Measurements from ENCODE around the gene HIP1R. TPM values are rescaled to one million over a fixed set of nuclear protein-coding genes. Genes with fewer than 3 reads are reported as not detected.

Gene HIP1R
- polyA plus RNA-seq, 3 donors: 0.09 to 0.60 TPM; not detected in 1

- no peak overlapping the region for H3K27ac ChIP-seq (ENCODE audit: low read depth in 1 of 2, low read length in 2 of 2)
- H3K36me3 ChIP-seq (replicated peaks in 1 of 2; ENCODE audit: control insufficient read depth in 1 of 2, insufficient read depth in 2 of 2, low read length in 2 of 2): no peaks in the 10 kb centered on the region
- H3K4me3 ChIP-seq (replicated peaks in 1 of 3; ENCODE audit: low read depth in 2 of 3, low read length in 3 of 3): no peak overlapping the region
- 95% methylated on average over 13 of the region's 18 CpGs for WGBS (ENCODE audit: insufficient coverage)
- no peaks in the 10 kb centered on the region for H3K4me1 Mint-ChIP-seq
- no peak overlapping the region for H3K9ac ChIP-seq (ENCODE audit: insufficient read depth, low read length, poor library complexity, severe bottlenecking)
- peaks cover 0 to 7% (median 1%) of the 10 kb centered on the region in 3 donors for H3K27me3 Mint-ChIP-seq (ENCODE audit: low read depth in 3 of 3)
- TF ChIP-seq CTCF (IDR thresholded peaks at IDR 0.05): no peak
- H3K36me3 Mint-ChIP-seq: no peaks in the 10 kb centered on the region
- no peak overlapping the region for H3K4me3 Mint-ChIP-seq
- no peaks in the 10 kb centered on the region for H3K4me1 ChIP-seq (ENCODE audit: control insufficient read depth in 1 of 2, insufficient read depth in 2 of 2, low read length in 2 of 2)
- no peaks in the 10 kb centered on the region for H4K20me1 ChIP-seq (ENCODE audit: insufficient read depth, low read length)
- no peaks in the 10 kb centered on the region for H3K79me2 ChIP-seq (ENCODE audit: insufficient read depth, low read length)
- intact Hi-C loops (cut with micrococcal nuclease): no loop called here
- DNase-seq: no peak
- H2AFZ ChIP-seq (ENCODE audit: insufficient read depth, low read depth, low read length, poor library complexity, severe bottlenecking): no peak overlapping the region
- peak overlapping the region in 1 of 7 donors; percentile 28 for H3K27ac Mint-ChIP-seq
- no peaks in the 10 kb centered on the region for H3K27me3 ChIP-seq (ENCODE audit: control insufficient read depth in 2 of 2, insufficient read depth in 2 of 2, low read length in 2 of 2)
- H3K9me3 Mint-ChIP-seq: no peaks in the 10 kb centered on the region
- no peaks in the 10 kb centered on the region for H3K9me3 ChIP-seq (replicated peaks in 1 of 2; ENCODE audit: control insufficient read depth in 1 of 2, insufficient read depth in 1 of 2, low read length in 2 of 2)
- no peak overlapping the region for H3K4me2 ChIP-seq (replicated peaks; ENCODE audit: extremely low read depth, low read length, poor library complexity, severe bottlenecking)
These were observed 17.3 kb downstream of the HIP1R start for GRCh38 chr12:122852336-122853275.

GRCh38 chr12:122853582-122854245, 18.5 kb downstream of the HIP1R start:
- Mint-ChIP-seq H3K36me3 (no peaks in the 10 kb centered on the region), H3K4me1 (no peaks in the 10 kb centered on the region), H3K27ac (no peak overlapping the region), H3K4me3 (no peak overlapping the region), H3K27me3 (ENCODE audit: low read depth in 3 of 3) (peaks cover 0 to 7% (median 1%) of the 10 kb centered on the region in 3 donors), H3K9me3 (no peaks in the 10 kb centered on the region)
- no peak for DNase-seq
- Histone ChIP-seq H3K36me3 (replicated peaks in 1 of 2; ENCODE audit: control insufficient read depth in 1 of 2, insufficient read depth in 2 of 2, low read length in 2 of 2) (no peaks in the 10 kb centered on the region), H3K9me3 (replicated peaks in 1 of 2; ENCODE audit: control insufficient read depth in 1 of 2, insufficient read depth in 1 of 2, low read length in 2 of 2) (no peaks in the 10 kb centered on the region), H3K27ac (ENCODE audit: low read depth in 1 of 2, low read length in 2 of 2) (no peak overlapping the region), H4K20me1 (ENCODE audit: insufficient read depth, low read length) (no peaks in the 10 kb centered on the region), H3K9ac (ENCODE audit: insufficient read depth, low read length, poor library complexity, severe bottlenecking) (no peak overlapping the region), H3K79me2 (ENCODE audit: insufficient read depth, low read length) (no peaks in the 10 kb centered on the region), H3K4me1 (ENCODE audit: control insufficient read depth in 1 of 2, insufficient read depth in 2 of 2, low read length in 2 of 2) (no peaks in the 10 kb centered on the region), H3K4me2 (replicated peaks; ENCODE audit: extremely low read depth, low read length, poor library complexity, severe bottlenecking) (no peak overlapping the region), H3K4me3 (replicated peaks in 1 of 3; ENCODE audit: low read depth in 2 of 3, low read length in 3 of 3) (no peak overlapping the region), H2AFZ (ENCODE audit: insufficient read depth, low read depth, low read length, poor library complexity, severe bottlenecking) (no peak overlapping the region), H3K27me3 (ENCODE audit: control insufficient read depth in 2 of 2, insufficient read depth in 2 of 2, low read length in 2 of 2) (no peaks in the 10 kb centered on the region)
- intact Hi-C loops (cut with micrococcal nuclease): no loop called here
- 96% methylated on average over 13 of the region's 17 CpGs for WGBS (ENCODE audit: insufficient coverage)
- TF ChIP-seq CTCF (IDR thresholded peaks at IDR 0.05): no peak

All from CD14-positive monocyte (primary cell).